GM12878 (cell line): Measurements from ENCODE around the gene ADAMTS1. TPM values are rescaled to one million over a fixed set of nuclear protein-coding genes. Genes with fewer than 3 reads are reported as not detected.

Experiments used
- ATAC-seq: fragments of 200-7000 bp; cut with Tn5 transposase; 3 replicates; pipeline ENCODE4 v1.9.1; 2020; ENCODE audit warnings: mild to moderate bottlenecking, moderate library complexity
- BruUV-seq: library from RNA; stranded (reverse); fragments of 400-500 nt; replicated peaks from 2 replicates; lab custom pipeline; 2021; lab: Mats Ljungman, UMichigan
- CTCF ChIA-PET: fragments of 300-600 bp; sonication (Branson Sonifier 250); formaldehyde crosslinking; extraction: SDS; loops from one replicate; lab custom pipeline; 2021; ENCODE audit warnings: inconsistent platforms; lab: Yijun Ruan, JAX
- POLR2A ChIA-PET: fragments of 350-600 bp; formaldehyde crosslinking; extraction: SDS; loops from one replicate; lab custom pipeline; 2021; ENCODE audit warnings: inconsistent platforms; lab: Charles Lee
- RAD21 ChIA-PET: fragments of 300-600 bp; sonication (Branson Sonifier 250); formaldehyde crosslinking; loops from one replicate; lab custom pipeline; 2023; ENCODE audit warnings: antibody characterized with exemption; ENCODE audit not compliant: unreplicated experiment; lab: Charles Lee
- SMC1A ChIA-PET: fragments of 300-600 bp; sonication (Branson Sonifier 250); formaldehyde crosslinking; loops from one replicate; lab custom pipeline; 2023; ENCODE audit not compliant: unreplicated experiment, uncharacterized antibody; lab: Charles Lee
- DNase-seq: peaks from one replicate; pipeline ENCODE4 v3.0.0-alpha.2; 2011; ENCODE audit warnings: low read depth, low spot score
- FAIRE-seq: peaks from 3 replicates; lab custom pipeline; 2011; peaks lifted over from hg19 to GRCh38; lab: Jason Lieb, UNC
- H2AFZ ChIP-seq: 2 replicates; pipeline ENCODE4 v1.6.0; 2011; ENCODE audit warnings: low read depth, low read length, control low read depth; ENCODE audit not compliant: control insufficient read depth
- H3K27ac ChIP-seq: 2 replicates; pipeline ENCODE4 v1.5.1; 2011; ENCODE audit warnings: control low read depth; ENCODE audit not compliant: control insufficient read depth, insufficient read depth
- H3K27me3 ChIP-seq, 2 experiments: replicated peaks in 1 of 2; 2 replicates each; pipeline versions ENCODE4 v1.6.0 to v1.6.1; 2011; ENCODE audit warnings: low read length in 1 of 2; ENCODE audit not compliant: control insufficient read depth in 2 of 2, insufficient read depth in 2 of 2
- H3K36me3 ChIP-seq, 2 experiments: 2 replicates each; pipeline ENCODE4 v1.5.1; 2011; ENCODE audit warnings: low read length in 1 of 2; ENCODE audit not compliant: control insufficient read depth in 2 of 2, insufficient read depth in 2 of 2
- H3K4me1 ChIP-seq: 2 replicates; pipeline ENCODE4 v1.6.1; 2011; ENCODE audit warnings: mild to moderate bottlenecking, low read length, moderate library complexity, mixed read lengths; ENCODE audit not compliant: control insufficient read depth, insufficient read depth
- H3K4me2 ChIP-seq: 2 replicates; pipeline ENCODE4 v1.6.0; 2011; ENCODE audit warnings: control low read depth; ENCODE audit not compliant: control insufficient read depth, insufficient read depth
- H3K4me3 ChIP-seq: fragments of 200-600 bp; sonication (generic); 2 replicates; pipeline ENCODE4 v1.5.1; 2016
- H3K79me2 ChIP-seq: 2 replicates; pipeline ENCODE4 v1.6.0; 2011; ENCODE audit warnings: low read length; ENCODE audit not compliant: control insufficient read depth, insufficient read depth
- H3K9ac ChIP-seq: 2 replicates; pipeline ENCODE4 v1.8.0; 2011; ENCODE audit warnings: low read length, control low read depth, mixed read lengths; ENCODE audit not compliant: control insufficient read depth, insufficient read depth
- H3K9me3 ChIP-seq: replicated peaks from 3 replicates; pipeline ENCODE4 v1.5.1; 2011; ENCODE audit warnings: mild to moderate bottlenecking, low read length; ENCODE audit not compliant: control insufficient read depth, insufficient read depth
- H4K20me1 ChIP-seq: 2 replicates; pipeline ENCODE4 v1.6.0; 2011; ENCODE audit not compliant: control insufficient read depth, insufficient read depth
- BCLAF1 ChIP-seq: fragments of 450-650 bp; IDR thresholded peaks from 2 replicates; pipeline ENCODE4 v1.6.1; 2017; ENCODE audit warnings: antibody characterized with exemption, mild to moderate bottlenecking, moderate library complexity
- CHD1 ChIP-seq: IDR thresholded peaks from 2 replicates; pipeline ENCODE4 v1.6.1; 2012; ENCODE audit warnings: low read depth, low read length, improper control_type of control experiment
- EP300 ChIP-seq, 2 experiments: fragments of 150-350 bp in 1 of 2; IDR thresholded peaks; 2 replicates each; pipeline ENCODE4 v1.6.1; 2011 to 2012; ENCODE audit warnings: low read depth in 2 of 2, low read length in 2 of 2, borderline replicate concordance in 1 of 2, improper control_type of control experiment in 1 of 2, inconsistent platforms in 1 of 2; ENCODE audit not compliant: control insufficient read depth in 1 of 2
- POLR2AphosphoS5 ChIP-seq: IDR thresholded peaks from 2 replicates; pipeline ENCODE4 v1.6.1; 2011; ENCODE audit warnings: mild to moderate bottlenecking, low read length, inconsistent platforms
- RB1 ChIP-seq: fragments of 450-650 bp; formaldehyde crosslinking; IDR thresholded peaks from 2 replicates; pipeline ENCODE4 v1.6.1; 2017; ENCODE audit warnings: mild to moderate bottlenecking, borderline replicate concordance
- SREBF1 ChIP-seq: IDR thresholded peaks from 2 replicates; pipeline ENCODE4 v1.6.1; 2012; ENCODE audit warnings: mild to moderate bottlenecking, low read length
- ZNF274 ChIP-seq: IDR thresholded peaks from one replicate; pipeline ENCODE4 v1.8.0; 2011; ENCODE audit not compliant: insufficient read length, insufficient read depth
- WGBS: methylation state at CpG from one replicate; pipeline ENCODE4 v1.1.6; 2016; ENCODE audit warnings: low lambda C conversion rate; ENCODE audit not compliant: insufficient replicate concordance, insufficient coverage; ENCODE audit errors: missing lambda C conversion rate; 5-methylcytosine and 5-hydroxymethylcytosine counted together
- in situ Hi-C: fragments of 300-500 bp; cut with MboI; formaldehyde crosslinking; loops from 9 replicates; pipeline ENCODE4 v1.14.3; 2018; ENCODE audit warnings: mixed read lengths
- intact Hi-C: fragments of 100-400 bp; cut with micrococcal nuclease; formaldehyde crosslinking; loops from one replicate; pipeline ENCODE4 v1.14.2; 2022; ENCODE audit not compliant: unreplicated experiment
- polyA plus RNA-seq, 11 experiments: library from polyadenylated mRNA; depleted of rRNA in 4 of 11; unstranded in 6 of 11; stranded (reverse) in 5 of 11; fragments of >200 nt; fragmentation: Nextera tagmentation in 4 of 11; fragmentation: Illumina TruSeq in 1 of 11; extraction: Ambion mirVana in 4 of 11; extraction: Trizol in 1 of 11; gene quantifications; 1 replicate in 1 of 11; 2 replicates in 10 of 11; pipeline versions ENCODE4 v1.2.1 to v1.2.3, GENCODE V29; 2011 to 2016; ENCODE audit warnings: inconsistent platforms in 2 of 11, missing spikeins in 2 of 11, low read depth in 1 of 11
- total RNA-seq, 4 experiments: library from RNA; depleted of rRNA in 3 of 4; stranded (reverse); fragments of >200 nt in 3 of 4; fragmentation: Illumina TruSeq in 1 of 4; extraction: Trizol in 1 of 4; gene quantifications; 2 replicates each; pipeline versions ENCODE4 v1.2.1 to v1.2.3, GENCODE V29; 2013 to 2021

The ADAMTS1 gene
- total and polyA plus RNA-seq, 10 of the 15 experiments (the other 5 are each of a cell fraction or from before 2014, with no cell fraction given) = 0.06 to 0.21 (median 0.08) TPM; not detected in 6

GRCh38 chr21:26814386-26814785 lies 30.8 kb downstream of the ADAMTS1 start:
- no peak for DNase-seq
- ChIA-PET RAD21 (no interaction called here), POLR2A (no interaction called here), SMC1A (no interaction called here)
- ATAC-seq = no peak
- WGBS = 0% methylated on average over 1 of the region's 1 CpG
- H3K36me3 ChIP-seq = no peaks in the 10 kb centered on the region
- in situ Hi-C loops = no loop called here
- no peaks in the 10 kb centered on the region for H3K9me3 ChIP-seq
- no peak overlapping the region for H2AFZ ChIP-seq
- TF ChIP-seq ZNF274 (no peak), CHD1 (no peak), RB1 (no peak), BCLAF1 (no peak), EP300 (IDR thresholded peaks at IDR 0.05; ENCODE audit: borderline replicate concordance in 1 of 2, control insufficient read depth in 1 of 2, low read depth in 2 of 2, low read length in 2 of 2) (no peak), SREBF1 (no peak), POLR2AphosphoS5 (no peak)
- TF ChIP-seq, all 136 proteins: peak for 0
- BruUV-seq = no TSS peak
- CTCF ChIA-PET = no interaction called here
- no peaks in the 10 kb centered on the region for H3K4me1 ChIP-seq
- H3K9ac ChIP-seq = no peak overlapping the region
- no peak overlapping the region for H3K4me3 ChIP-seq
- no peak overlapping the region for H3K4me2 ChIP-seq
- H3K79me2 ChIP-seq = no peaks in the 10 kb centered on the region
- FAIRE-seq = no peak
- H4K20me1 ChIP-seq = no peaks in the 10 kb centered on the region
- intact Hi-C loops = no loop called here
- no peaks in the 10 kb centered on the region for H3K27me3 ChIP-seq
- no peak overlapping the region for H3K27ac ChIP-seq
